ENCODE data around the gene ATP23. TPM values are rescaled to one million over a fixed set of nuclear protein-coding genes. Genes with fewer than 3 reads are reported as not detected.

ATP23 gene
- total RNA-seq, 1 donor from 2014 or later = 10.1 TPM

GRCh38 chr12:57966536-57966935, 25.2 kb downstream of the ATP23 start:
- no peak for DNase-seq (ENCODE audit: low read depth in 2 of 2)

GRCh38 chr12:57983146-57983857, 41.9 kb downstream of the ATP23 start:
- peak; percentile 65 to 74 for DNase-seq (ENCODE audit: low read depth in 2 of 2)

GRCh38 chr12:57983858-57984505, 42.6 kb downstream of the ATP23 start:
- DNase-seq (ENCODE audit: low read depth in 2 of 2) = peak in 1 of 2 donors; percentile 52

- no peak for DNase-seq (ENCODE audit: low read depth in 2 of 2)
Observed at GRCh38 chr12:57984629-57985151, 43.3 kb downstream of the ATP23 start.

- DNase-seq (ENCODE audit: low read depth in 2 of 2) = no peak
Observed at GRCh38 chr12:57985685-57986084, 44.3 kb downstream of the ATP23 start.

GRCh38 chr12:57989838-57990237, 48.5 kb downstream of the ATP23 start:
- DNase-seq (ENCODE audit: low read depth in 2 of 2) = no peak

GRCh38 chr12:57990241-57990883, 49.0 kb downstream of the ATP23 start:
- DNase-seq (ENCODE audit: low read depth in 2 of 2) = no peak

GRCh38 chr12:57992001-57992400, 50.6 kb downstream of the ATP23 start:
- DNase-seq (ENCODE audit: low read depth in 2 of 2) = no peak

GRCh38 chr12:57993030-57993429, 51.7 kb downstream of the ATP23 start:
- DNase-seq (ENCODE audit: low read depth in 2 of 2) = no peak

- DNase-seq (ENCODE audit: low read depth in 2 of 2) = no peak
Observed at GRCh38 chr12:57993834-57994233, 52.5 kb downstream of the ATP23 start.

GRCh38 chr12:57996520-57996919, 55.2 kb downstream of the ATP23 start:
- DNase-seq (ENCODE audit: low read depth in 2 of 2) = no peak

- no peak for DNase-seq (ENCODE audit: low read depth in 2 of 2)
Observed at GRCh38 chr12:57998251-57998650, 56.9 kb downstream of the ATP23 start.

- no peak for DNase-seq (ENCODE audit: low read depth in 2 of 2)
Observed at GRCh38 chr12:58000499-58000898, 59.1 kb downstream of the ATP23 start.

- DNase-seq (ENCODE audit: low read depth in 2 of 2) = no peak
Observed at GRCh38 chr12:58007875-58008274, 66.5 kb downstream of the ATP23 start.

- DNase-seq (ENCODE audit: low read depth in 2 of 2) = no peak
Observed at GRCh38 chr12:58008634-58009033, 67.3 kb downstream of the ATP23 start.

Other genes with a start within 250 kb of the ATP23 start
- 141 and 188 TPM in 2 replicates for gene OS9, start 247.4 kb upstream of the ATP23 start, total RNA-seq
- 0.26 and 0.51 TPM in 2 replicates for gene AGAP2, start 202.8 kb upstream of the ATP23 start, total RNA-seq
- 41.6 and 53.9 TPM in 2 replicates for gene TSPAN31, start 196.5 kb upstream of the ATP23 start, total RNA-seq
- gene CDK4, start 189.3 kb upstream of the ATP23 start, total RNA-seq = 146 and 180 TPM in 2 replicates
- 3.0 and 5.8 TPM in 2 replicates for gene MARCHF9, start 186.5 kb upstream of the ATP23 start, total RNA-seq
- gene CYP27B1, start 174.5 kb upstream of the ATP23 start, total RNA-seq = 0.13 and 0.39 TPM in 2 replicates
- gene METTL1, start 169.5 kb upstream of the ATP23 start, total RNA-seq = 2.4 and 4.0 TPM in 2 replicates
- 4.5 and 7.6 TPM in 2 replicates for gene EEF1AKMT3, start 169.0 kb upstream of the ATP23 start, total RNA-seq
- 15.2 and 18.5 TPM in 2 replicates for gene TSFM, start 158.8 kb upstream of the ATP23 start, total RNA-seq
- gene AVIL, start 122.8 kb upstream of the ATP23 start, total RNA-seq = 0.90 and 1.3 TPM in 2 replicates
- gene CTDSP2, start 94.8 kb upstream of the ATP23 start, total RNA-seq = 46.9 and 84.1 TPM in 2 replicates

All from dermis microvascular lymphatic vessel endothelial cell (primary cell).